CD4-positive, alpha-beta T cell treated with Interleukin-6 for 4 hours (primary cell): ENCODE data around the gene UMAD1.

Experiments
- DNase-seq: peaks from one replicate; pipeline ENCODE4 v3.0.0-alpha.2; 2020; ENCODE audit warnings: mixed read lengths

Gene UMAD1

GRCh38 chr7:7850150-7850549 is 209.6 kb downstream of the UMAD1 start:
- DNase-seq, result no peak

- no peak for DNase-seq
These were observed 210.8 kb downstream of the UMAD1 start for GRCh38 chr7:7851381-7851780.

- DNase-seq, result no peak
These were observed 211.4 kb downstream of the UMAD1 start for GRCh38 chr7:7851991-7852390.

GRCh38 chr7:7857143-7857583 is 216.6 kb downstream of the UMAD1 start:
- DNase-seq, result no peak

GRCh38 chr7:7858559-7858958 is 218.0 kb downstream of the UMAD1 start:
- DNase-seq, result no peak

- DNase-seq, result no peak
These were observed 218.9 kb downstream of the UMAD1 start for GRCh38 chr7:7859411-7859810.

GRCh38 chr7:7861211-7861633 is 220.7 kb downstream of the UMAD1 start:
- no peak for DNase-seq

GRCh38 chr7:7862393-7862792 is 221.8 kb downstream of the UMAD1 start:
- no peak for DNase-seq

- no peak for DNase-seq
These were observed 227.5 kb downstream of the UMAD1 start for GRCh38 chr7:7867846-7868571.

- DNase-seq, result no peak
These were observed 228.0 kb downstream of the UMAD1 start for GRCh38 chr7:7868572-7868899.

- DNase-seq, result no peak
These were observed 228.5 kb downstream of the UMAD1 start for GRCh38 chr7:7869036-7869435.

- DNase-seq, result no peak
These were observed 229.1 kb downstream of the UMAD1 start for GRCh38 chr7:7869651-7870050.

GRCh38 chr7:7870555-7870954 is 230.0 kb downstream of the UMAD1 start:
- no peak for DNase-seq

GRCh38 chr7:7876419-7876818 is 235.9 kb downstream of the UMAD1 start:
- DNase-seq, result no peak

- DNase-seq, result no peak
These were observed 241.0 kb downstream of the UMAD1 start for GRCh38 chr7:7881581-7881980.

- no peak for DNase-seq
These were observed 242.3 kb downstream of the UMAD1 start for GRCh38 chr7:7882888-7883287.

- no peak for DNase-seq
These were observed 242.8 kb downstream of the UMAD1 start for GRCh38 chr7:7883394-7883793.

- DNase-seq, result no peak
These were observed 244.3 kb downstream of the UMAD1 start for GRCh38 chr7:7884855-7885254.

- no peak for DNase-seq
These were observed 249.4 kb downstream of the UMAD1 start for GRCh38 chr7:7889791-7890568.

GRCh38 chr7:7895004-7895650 is 254.6 kb downstream of the UMAD1 start:
- no peak for DNase-seq

- DNase-seq, result no peak
These were observed 255.2 kb downstream of the UMAD1 start for GRCh38 chr7:7895754-7896153.

GRCh38 chr7:7897509-7897908 is 257.0 kb downstream of the UMAD1 start:
- no peak for DNase-seq

GRCh38 chr7:7897949-7898515 is 257.5 kb downstream of the UMAD1 start:
- no peak for DNase-seq

- no peak for DNase-seq
These were observed 262.3 kb downstream of the UMAD1 start for GRCh38 chr7:7902845-7903244.
